Fibroblast of the aortic adventitia (primary cell): Measurements from ENCODE around the gene TMBIM4. TPM values are rescaled to one million over a fixed set of nuclear protein-coding genes. Genes with fewer than 3 reads are reported as not detected.

Experiments
- DNase-seq: peaks from one replicate; pipeline ENCODE4 v3.0.0-alpha.2; 2010; ENCODE audit warnings: low read depth
- H3K4me3 ChIP-seq: 2 replicates; pipeline ENCODE4 v1.5.1; 2011; ENCODE audit warnings: low read depth, mild to moderate bottlenecking, control low read depth, low read length, moderate library complexity
- total RNA-seq: library from RNA; depleted of rRNA; stranded (reverse); fragments of >200 nt; gene quantifications from 2 replicates; pipeline ENCODE4 v1.2.3, GENCODE V29; 2012; ENCODE audit warnings: low replicate concordance
- TF ChIP-seq, protein P1 (sequence below): IDR thresholded peaks from 2 replicates; pipeline ENCODE4 v1.5.1; 2011; ENCODE audit warnings: mild to moderate bottlenecking, low read length, control low read depth, inconsistent platforms; ENCODE audit not compliant: insufficient read depth

The TMBIM4 gene
- total RNA-seq, 1 donor: 220 TPM

DNA sequence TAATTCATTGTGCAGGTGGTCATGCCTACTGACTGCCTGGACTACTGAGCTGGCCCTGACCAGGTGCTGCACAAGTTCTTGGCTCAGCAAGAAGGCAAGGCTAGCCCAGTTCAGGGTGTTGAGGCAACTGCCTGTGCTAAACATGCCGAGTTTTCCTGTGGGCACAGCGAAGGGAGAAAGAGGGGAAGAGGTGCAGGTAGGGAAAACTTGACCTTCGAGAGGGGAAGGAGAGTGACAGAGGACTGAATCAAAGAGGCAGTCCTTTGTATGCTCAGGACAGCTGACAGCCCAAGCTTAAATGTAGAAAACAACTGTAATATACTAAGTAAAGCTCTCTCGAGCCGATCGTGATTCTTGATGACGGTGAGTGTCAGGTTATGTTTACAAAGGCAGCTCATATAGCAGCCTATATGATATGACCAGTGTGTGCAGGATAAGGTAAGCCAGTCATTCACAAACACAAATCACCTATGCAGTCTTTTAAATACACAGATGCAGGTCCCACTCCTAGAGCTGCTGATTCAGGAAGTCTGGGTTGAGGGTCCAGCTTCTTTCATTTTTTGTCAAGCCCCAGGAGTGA lies 21.8 kb upstream of the TMBIM4 start:
- no peak overlapping the region for H3K4me3 ChIP-seq
- DNase-seq: no peak
- TF ChIP-seq, protein P1, sequence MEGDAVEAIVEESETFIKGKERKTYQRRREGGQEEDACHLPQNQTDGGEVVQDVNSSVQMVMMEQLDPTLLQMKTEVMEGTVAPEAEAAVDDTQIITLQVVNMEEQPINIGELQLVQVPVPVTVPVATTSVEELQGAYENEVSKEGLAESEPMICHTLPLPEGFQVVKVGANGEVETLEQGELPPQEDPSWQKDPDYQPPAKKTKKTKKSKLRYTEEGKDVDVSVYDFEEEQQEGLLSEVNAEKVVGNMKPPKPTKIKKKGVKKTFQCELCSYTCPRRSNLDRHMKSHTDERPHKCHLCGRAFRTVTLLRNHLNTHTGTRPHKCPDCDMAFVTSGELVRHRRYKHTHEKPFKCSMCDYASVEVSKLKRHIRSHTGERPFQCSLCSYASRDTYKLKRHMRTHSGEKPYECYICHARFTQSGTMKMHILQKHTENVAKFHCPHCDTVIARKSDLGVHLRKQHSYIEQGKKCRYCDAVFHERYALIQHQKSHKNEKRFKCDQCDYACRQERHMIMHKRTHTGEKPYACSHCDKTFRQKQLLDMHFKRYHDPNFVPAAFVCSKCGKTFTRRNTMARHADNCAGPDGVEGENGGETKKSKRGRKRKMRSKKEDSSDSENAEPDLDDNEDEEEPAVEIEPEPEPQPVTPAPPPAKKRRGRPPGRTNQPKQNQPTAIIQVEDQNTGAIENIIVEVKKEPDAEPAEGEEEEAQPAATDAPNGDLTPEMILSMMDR: no peak

DNA sequence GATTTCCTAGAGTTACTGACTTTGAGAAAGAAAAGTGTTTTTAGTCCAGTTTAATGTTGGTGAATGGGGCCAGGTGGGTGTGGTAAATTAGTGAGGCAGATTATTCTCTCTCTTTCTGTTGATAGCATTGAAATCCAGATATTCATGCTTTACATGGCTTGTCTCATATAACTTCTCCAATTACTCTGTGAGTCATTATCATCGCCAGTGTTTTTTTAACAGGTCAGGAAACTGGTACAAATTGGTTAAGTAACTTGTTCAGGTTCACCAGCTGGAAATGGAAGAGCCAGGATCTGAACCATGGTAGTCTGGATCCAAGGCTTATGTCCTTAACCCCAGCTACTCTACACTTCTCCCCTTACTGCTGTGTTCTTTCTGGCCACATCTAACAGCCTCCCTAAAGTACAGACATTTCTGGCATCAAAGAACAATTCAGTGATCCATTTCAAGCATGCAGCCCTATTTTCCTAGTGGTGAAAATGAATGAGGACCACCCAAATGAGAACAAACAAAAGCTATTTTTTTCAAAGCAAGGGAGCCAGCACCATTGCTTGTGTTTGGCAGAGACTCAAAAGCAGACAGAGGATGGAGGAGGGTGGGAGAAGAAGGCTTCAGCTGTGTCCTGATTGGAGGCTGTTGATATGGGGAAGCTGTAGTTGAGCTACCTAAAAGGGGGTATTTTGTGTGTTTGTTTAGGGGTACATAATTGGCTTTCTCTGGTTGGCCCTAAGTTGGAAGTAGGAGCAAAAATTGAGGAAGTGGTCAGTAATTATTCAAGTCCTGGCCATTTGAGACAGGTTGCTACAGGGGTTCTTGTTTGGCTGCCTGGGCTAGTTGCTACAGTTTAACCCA lies 20.9 kb upstream of the TMBIM4 start:
- TF ChIP-seq, protein P1: no peak
- peak overlapping the region; percentile 9 for H3K4me3 ChIP-seq
- DNase-seq: peak; percentile 44

DNA sequence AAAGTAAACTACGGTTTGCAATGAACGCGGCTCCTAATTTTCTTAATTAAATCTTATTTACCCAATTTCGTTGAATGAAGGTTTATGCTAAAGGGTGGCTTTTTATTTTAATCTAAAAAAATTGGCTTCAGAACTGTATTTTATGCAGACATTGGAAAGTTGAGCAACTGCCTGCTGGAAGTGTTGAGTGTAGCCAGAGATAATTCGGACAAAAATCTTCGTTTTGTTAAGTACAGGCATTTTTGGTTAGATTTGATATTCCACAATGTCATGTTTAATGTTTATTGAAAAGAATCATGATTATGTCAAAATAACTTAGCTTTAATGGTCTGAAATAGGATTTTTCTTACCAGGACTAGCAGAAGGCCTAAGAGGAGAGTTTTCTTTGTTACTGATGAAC lies 20.1 kb upstream of the TMBIM4 start:
- H3K4me3 ChIP-seq: peak overlapping the region; percentile 65
- DNase-seq: peak; percentile 45
- TF ChIP-seq, protein P1: no peak

DNA sequence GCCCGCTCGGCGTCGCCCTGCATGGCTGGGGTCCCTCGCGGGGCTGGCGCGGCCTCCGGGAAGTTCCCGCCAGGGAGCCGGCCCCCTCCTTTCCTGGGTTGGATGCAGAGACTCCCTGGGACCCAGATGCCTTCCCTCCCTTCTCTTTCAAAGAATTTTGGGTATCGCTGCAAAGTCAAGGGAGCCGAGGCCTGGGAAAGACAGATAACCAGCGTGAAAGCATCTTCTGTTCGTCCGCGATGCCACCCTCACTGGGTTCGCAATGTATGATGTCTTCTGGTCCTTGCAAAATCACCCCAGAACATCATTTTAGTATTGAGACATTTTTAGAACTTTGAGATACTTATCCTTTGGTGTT lies 19.7 kb upstream of the TMBIM4 start:
- DNase-seq: peak; percentile 25

DNA sequence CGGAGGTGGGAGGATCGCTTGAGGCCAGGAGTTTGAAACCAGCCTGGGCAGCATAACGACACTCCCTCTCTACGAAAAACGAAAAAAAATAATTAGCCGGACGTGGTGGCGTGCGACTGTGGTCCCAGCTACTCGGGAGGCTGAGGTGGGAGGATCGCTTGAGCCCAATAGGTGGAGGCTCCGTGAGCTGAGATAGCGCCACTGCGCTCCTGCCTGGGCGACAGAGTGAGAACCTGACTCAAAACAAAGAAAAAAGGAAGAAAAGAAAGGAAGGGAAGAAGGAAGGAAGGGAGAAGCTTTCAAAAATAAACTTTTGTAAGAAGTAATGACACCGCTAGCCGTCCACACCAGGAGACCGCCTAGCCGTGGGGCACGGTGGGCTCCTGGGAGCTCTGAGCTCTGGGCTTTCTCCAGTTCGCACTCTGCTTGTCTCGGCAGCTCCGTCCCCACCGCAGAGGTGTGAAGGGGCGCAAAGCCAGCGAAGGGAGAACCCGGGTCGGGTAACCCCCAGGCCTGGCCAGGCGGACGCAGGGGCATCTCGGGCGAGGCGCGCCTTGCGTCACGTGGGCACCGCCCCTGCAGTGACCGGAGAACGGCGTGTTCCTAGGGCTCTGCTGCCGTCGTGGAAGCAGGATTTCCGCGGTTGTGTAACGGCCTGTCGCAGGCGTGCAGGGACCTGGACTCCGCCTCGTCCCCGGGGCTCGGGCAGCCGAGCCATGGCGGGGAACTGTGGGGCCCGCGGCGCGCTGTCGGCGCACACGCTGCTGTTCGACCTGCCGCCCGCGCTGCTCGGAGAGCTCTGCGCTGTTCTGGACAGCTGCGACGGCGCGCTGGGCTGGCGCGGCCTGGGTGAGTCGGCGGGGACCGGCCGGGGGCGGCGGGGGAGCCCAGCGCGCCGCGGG lies 19.0 kb upstream of the TMBIM4 start, which contains the start of gene IRAK3:
IRAK3 (plus strand) TSS at position 631 of the 902 bp plus-strand sequence; CDS start at position 717, 86 bp downstream.
- peak; percentile 41 for DNase-seq
- TF ChIP-seq, protein P1: no peak
- H3K4me3 ChIP-seq: peak within 1 kb of the TSS; percentile 65

More for the DNA sequence above, 19.7 kb upstream of the TMBIM4 start:
- H3K4me3 ChIP-seq: peak overlapping the region; percentile 65
- TF ChIP-seq, protein P1: no peak

- TF ChIP-seq, protein P1: no peak
- no peak overlapping the region for H3K4me3 ChIP-seq
- no peak for DNase-seq
Observed at GRCh38 chr12:66187821-66188220, 18.0 kb upstream of the TMBIM4 start.
